Stimulated activated CD4-positive, alpha-beta T cell treated with anti-CD3 and anti-CD28 coated beads, Interleukin-4, amount 100 ng/mL, for 1 hour (primary cell): ENCODE measurements around the gene SLC1A2.

Experiments used
- DNase-seq: peaks from one replicate; pipeline ENCODE4 v3.0.0-alpha.2; 2020

Gene SLC1A2

GRCh38 chr11:35375332-35376117 is 43.8 kb downstream of the SLC1A2 start:
- no peak for DNase-seq

- DNase-seq, result no peak
Observed at GRCh38 chr11:35373284-35373933, 45.9 kb downstream of the SLC1A2 start.

- no peak for DNase-seq
Observed at GRCh38 chr11:35372565-35373283, 46.6 kb downstream of the SLC1A2 start.

DNA sequence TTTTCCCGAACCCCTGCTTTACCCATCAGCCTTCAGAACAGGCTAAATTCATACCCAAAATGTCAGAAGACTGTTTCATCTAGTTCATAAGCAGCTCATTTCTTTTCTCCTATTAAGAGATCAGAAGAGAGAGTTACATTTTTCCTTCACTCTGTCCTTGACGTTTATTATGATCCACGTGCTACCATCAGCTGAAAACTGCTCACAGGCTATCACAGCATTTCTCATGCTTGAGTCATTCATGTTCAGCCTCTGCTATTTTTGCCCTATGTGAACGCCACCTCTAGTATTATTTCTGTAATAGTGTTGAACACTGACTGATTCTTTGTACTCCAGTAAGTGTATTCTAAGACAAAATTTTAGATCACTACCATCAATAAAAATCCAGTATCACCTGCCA is 51.9 kb downstream of the SLC1A2 start:
- DNase-seq, result no peak

GRCh38 chr11:35366798-35367197 is 52.6 kb downstream of the SLC1A2 start:
- DNase-seq, result no peak

GRCh38 chr11:35365961-35366360 is 53.4 kb downstream of the SLC1A2 start:
- DNase-seq, result no peak

- no peak for DNase-seq
Observed at GRCh38 chr11:35365395-35365794, 54.0 kb downstream of the SLC1A2 start.

DNA sequence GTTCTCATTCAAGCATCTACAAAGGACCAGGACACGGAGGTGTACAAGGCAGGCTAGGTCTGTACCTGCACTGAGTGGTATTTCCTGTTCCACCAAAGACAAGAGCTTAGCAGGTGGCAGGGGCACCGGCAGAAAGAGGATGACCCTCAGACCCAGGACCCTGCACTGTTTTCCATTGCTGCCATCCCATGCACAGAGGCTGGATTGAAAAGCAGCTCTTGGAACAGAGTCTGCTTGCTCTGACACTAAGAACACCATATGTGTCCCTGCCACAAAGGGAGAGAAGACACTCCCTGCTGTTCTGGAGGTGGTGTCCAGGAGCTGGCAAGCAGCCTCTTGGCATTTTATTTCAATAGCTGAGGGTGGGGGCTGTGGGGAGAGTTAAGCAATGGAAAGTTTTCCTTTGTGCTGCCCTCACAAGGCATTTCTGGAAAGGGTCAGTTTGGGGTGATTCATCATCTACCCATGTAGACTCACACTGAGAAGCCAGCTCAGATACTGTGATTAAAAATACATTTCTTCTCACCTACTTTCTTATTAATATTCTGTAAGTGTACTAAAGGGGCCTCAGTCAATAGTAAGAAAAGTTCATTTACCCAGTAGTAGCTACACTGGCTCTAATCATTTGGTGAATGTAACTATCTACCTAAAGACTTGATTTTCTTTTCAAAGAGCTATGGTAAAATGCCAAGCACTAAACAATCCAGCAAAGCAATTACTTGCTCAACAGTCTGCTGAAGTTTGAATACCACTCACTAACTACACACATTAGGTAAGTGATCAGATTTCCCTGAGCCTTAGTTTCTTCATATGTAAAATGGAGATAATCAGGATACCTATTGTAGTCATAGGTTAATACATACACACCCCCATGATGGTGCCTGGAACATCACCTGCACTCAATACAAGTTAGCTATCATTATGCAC is 55.2 kb downstream of the SLC1A2 start:
- no peak for DNase-seq

GRCh38 chr11:35363246-35363801 is 56.0 kb downstream of the SLC1A2 start:
- no peak for DNase-seq

DNA sequence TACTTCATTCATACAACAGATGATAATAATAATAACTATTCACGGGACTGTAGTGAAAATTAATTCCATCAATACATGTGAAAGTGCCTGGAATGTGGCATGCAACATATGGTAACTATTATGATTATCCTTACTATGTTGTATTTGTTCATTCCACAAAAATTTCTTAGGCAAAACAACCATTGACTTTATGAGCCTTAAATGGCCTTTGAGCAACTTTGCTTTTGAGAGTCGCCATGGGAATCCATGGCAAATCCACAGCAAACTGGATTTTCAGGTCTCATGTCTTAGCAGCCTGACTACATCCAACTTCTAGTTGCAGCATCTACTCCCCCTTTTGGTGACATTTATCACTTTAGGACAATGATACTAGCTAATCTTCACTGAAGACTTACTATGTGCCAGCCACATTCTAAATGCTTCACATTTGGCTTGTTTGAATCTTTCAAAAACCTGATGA is 56.8 kb downstream of the SLC1A2 start:
- DNase-seq, result no peak

GRCh38 chr11:35360055-35360530 is 59.3 kb downstream of the SLC1A2 start:
- DNase-seq, result no peak

DNA sequence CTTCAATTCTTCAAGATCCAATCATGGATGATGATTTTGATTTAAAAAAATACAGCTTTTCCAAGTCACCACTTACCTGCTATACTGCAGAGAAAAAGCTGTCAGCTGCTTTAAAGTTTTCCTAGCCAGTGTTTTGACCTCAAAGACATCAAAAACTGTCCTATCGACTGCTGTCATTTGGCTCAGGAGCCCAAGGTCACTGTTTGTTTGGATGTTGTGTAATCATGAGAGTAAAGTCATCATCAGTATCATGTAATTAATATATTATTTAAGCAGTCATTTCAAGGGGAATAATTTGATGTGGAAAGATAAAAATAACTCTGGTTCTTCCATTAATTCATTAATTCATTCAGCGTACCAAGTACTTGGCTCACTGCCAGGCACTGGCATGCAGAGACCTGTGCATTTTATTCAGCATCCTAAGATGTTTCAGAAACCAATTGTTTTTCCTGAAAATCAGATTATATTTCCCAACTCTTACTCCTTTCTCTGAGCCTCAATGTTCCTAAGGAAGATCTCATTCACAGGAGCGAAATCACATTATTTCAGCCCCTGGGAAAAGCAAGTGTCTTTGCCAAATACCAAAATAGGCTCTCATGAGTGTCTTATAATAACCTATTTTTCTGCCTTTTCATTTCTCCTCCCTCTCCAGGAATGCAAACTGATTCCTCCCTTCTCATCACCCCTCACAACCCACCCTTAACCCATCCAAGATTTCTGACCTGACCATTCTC is 59.9 kb downstream of the SLC1A2 start:
- DNase-seq, result no peak

DNA sequence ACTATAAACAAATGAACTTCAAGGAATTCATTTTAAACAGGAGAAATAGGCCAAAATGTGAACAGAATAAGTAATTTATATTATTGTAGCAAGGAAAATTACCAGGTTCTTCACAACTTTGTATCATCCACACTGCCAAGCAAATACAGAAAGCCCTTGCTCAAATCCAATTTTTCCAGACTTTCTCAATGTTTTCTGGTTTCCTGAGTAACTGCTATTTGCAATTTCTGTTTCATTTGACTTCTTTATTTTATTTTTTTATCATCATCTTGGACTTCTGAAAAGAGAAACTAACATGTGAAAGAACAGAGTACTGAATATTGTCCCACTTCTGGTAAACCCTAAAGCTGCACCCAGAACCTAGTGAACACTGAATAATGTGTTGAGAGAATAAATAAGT is 61.0 kb downstream of the SLC1A2 start:
- no peak for DNase-seq

DNA sequence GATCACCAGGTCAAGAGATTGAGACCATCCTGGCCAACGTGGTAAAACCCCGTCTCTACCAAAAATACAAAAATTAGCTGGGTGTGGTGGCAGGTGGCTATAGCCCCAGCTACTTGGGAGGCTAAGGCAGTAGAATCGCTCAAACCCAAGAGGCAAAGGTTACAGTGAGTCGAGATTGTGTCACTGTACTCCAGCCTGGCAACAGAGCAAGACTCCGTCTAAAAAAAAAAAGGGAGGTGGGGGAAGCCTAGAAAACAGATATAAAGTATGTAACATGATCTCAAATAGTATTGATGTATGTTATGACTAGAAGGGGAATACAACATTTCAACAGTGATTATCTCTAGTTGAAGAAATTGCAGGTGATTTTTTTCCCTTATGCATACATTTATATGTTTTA is 61.4 kb downstream of the SLC1A2 start:
- DNase-seq, result no peak

DNA sequence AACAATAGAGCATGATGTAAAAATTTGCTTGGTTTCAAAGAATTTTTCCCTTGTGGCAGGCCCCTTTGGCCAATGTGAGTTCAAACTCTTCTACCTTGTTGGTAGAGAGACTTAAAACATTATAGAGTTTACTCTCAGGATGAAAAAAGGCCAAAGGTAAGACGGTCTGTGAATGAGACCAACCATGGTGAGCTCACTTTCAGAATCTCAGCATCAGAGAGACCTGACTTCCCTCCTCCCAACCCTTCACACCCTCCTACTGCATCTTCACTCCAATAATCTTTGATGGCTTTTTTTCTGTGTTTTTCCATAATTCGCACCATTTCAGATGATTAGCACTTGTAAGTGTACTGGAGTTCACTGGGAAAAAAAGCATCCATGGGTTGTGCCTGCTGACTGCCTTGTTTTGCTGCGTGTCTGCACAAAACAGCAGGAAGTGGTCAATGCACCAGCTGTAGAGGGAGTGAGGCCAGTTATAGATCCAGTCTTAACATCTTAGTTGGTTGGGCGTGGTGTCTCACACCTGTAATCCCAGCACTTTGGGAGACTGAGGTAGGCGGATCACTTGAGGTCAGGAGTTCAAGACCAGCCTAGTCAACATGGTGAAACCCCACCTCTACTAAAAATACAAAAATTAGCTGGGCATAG is 64.1 kb downstream of the SLC1A2 start:
- no peak for DNase-seq

- DNase-seq, result no peak
Observed at GRCh38 chr11:35354644-35355043, 64.7 kb downstream of the SLC1A2 start.

- DNase-seq, result no peak
Observed at GRCh38 chr11:35352077-35352888, 67.1 kb downstream of the SLC1A2 start.

- DNase-seq, result no peak
Observed at GRCh38 chr11:35349897-35350296, 69.5 kb downstream of the SLC1A2 start.

DNA sequence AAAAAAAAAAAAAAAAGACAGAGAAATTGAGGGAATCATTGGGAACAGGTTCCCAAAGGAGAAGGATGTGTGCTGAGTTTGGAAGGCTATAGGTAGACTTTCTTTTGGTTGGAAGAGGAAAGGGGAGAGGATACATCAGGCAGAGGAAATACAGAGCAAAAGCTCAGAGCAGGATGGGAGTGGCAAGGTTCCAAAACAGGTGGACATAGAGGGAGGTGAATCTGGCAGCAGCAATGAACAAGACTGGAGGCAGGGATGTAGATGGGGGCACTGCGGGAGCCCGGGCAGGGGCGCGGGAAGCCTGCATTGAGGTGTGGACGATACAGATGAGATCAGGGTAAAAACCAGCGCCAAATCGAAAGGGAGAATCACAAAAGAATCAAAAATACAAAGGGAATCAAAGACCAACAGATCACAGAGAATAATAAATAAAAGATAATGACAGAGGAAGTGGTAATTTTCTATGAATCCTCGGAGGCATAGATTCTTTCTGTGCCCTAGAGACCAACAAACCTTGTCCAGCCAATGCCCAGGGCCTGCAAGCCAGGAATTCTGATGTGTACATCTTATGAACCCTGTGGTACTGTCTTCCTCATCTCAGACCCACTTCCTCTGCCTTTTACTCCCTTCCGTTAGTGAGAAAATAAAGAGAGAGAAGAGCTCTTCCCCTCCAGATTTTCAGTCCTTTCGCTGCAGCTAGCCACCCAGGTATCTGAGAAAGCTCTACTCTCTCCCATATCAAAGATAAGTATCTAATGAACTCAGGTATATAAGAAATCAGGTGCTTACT is 70.3 kb downstream of the SLC1A2 start:
- DNase-seq, result no peak
